HepG2 (cell line): ENCODE results near the gene CAMK1D. TPM values are rescaled to one million over a fixed set of nuclear protein-coding genes. Genes with fewer than 3 reads are reported as not detected.

Source experiments
- ATAC-seq: fragments of 200-7000 bp; cut with Tn5 transposase; 3 replicates; pipeline ENCODE4 v1.9.1; 2020; ENCODE audit warnings: mild to moderate bottlenecking, moderate library complexity
- BruUV-seq: library from RNA; stranded (reverse); fragments of 400-500 nt; replicated peaks from 2 replicates; lab custom pipeline; 2021; lab: Mats Ljungman, UMichigan
- CTCF ChIA-PET: fragments of 300-600 bp; formaldehyde crosslinking; extraction: SDS; loops from one replicate; lab custom pipeline; 2021; ENCODE audit warnings: low total read pairs, inconsistent platforms, low intra/inter-chr PET ratio; lab: Yijun Ruan, JAX
- POLR2A ChIA-PET: fragments of 350-600 bp; sonication (Branson Sonifier 250); formaldehyde crosslinking; loops from one replicate; lab custom pipeline; 2020; ENCODE audit warnings: antibody characterized with exemption, inconsistent platforms; lab: Yijun Ruan, JAX
- DNase-seq: peaks from one replicate; pipeline ENCODE4 v3.0.0-alpha.2; 2015; ENCODE audit warnings: low spot score
- FAIRE-seq: peaks from 3 replicates; lab custom pipeline; 2011; peaks lifted over from hg19 to GRCh38; lab: Jason Lieb, UNC
- H2AFZ ChIP-seq: one replicate; pipeline ENCODE4 v1.6.1; 2011; ENCODE audit warnings: low read length, inconsistent platforms
- H3K27ac ChIP-seq: fragments of 300-600 bp; 3 replicates; pipeline ENCODE4 v1.8.0; 2011; ENCODE audit warnings: mixed run types, mild to moderate bottlenecking, mixed read lengths, low read length, inconsistent platforms; ENCODE audit not compliant: insufficient read depth; ENCODE audit errors: extremely low read length
- H3K27me3 ChIP-seq, 2 experiments: fragments of 200-600 bp in 1 of 2; 2 replicates in 1 of 2; 3 replicates in 1 of 2; pipeline versions ENCODE4 v1.6.0 to v1.8.0; 2011; ENCODE audit warnings: low read length in 2 of 2, mild to moderate bottlenecking in 2 of 2, moderate library complexity in 2 of 2, inconsistent platforms in 1 of 2; ENCODE audit not compliant: insufficient read depth in 2 of 2, control insufficient read depth in 1 of 2
- H3K36me3 ChIP-seq, 2 experiments: fragments of 200-600 bp in 1 of 2; replicated peaks in 1 of 2; 2 replicates in 1 of 2; 3 replicates in 1 of 2; pipeline versions ENCODE4 v1.5.1 to v1.8.0; 2011; ENCODE audit warnings: low read length in 2 of 2, inconsistent platforms in 1 of 2; ENCODE audit not compliant: insufficient read depth in 2 of 2, control insufficient read depth in 1 of 2
- H3K4me1 ChIP-seq: 2 replicates; pipeline ENCODE4 v1.5.1; 2012; ENCODE audit warnings: low read length, inconsistent platforms; ENCODE audit not compliant: insufficient read depth
- H3K4me2 ChIP-seq: 2 replicates; pipeline ENCODE4 v1.6.0; 2011; ENCODE audit warnings: low read depth, low read length, inconsistent platforms
- H3K4me3 ChIP-seq, 3 experiments: fragments of 200-600 bp in 1 of 3; sonication (generic), shearing (Covaris generic) in 1 of 3; replicated peaks in 1 of 3; 2 replicates each; pipeline ENCODE4 v1.5.1; 2011 to 2016; ENCODE audit warnings: low read length in 3 of 3, inconsistent platforms in 2 of 3, low read depth in 2 of 3, mild to moderate bottlenecking in 2 of 3, control low read depth in 1 of 3, mixed read lengths in 1 of 3; ENCODE audit not compliant: insufficient read depth in 1 of 3
- H3K79me2 ChIP-seq: one replicate; pipeline ENCODE4 v1.6.1; 2011; ENCODE audit warnings: low read length, inconsistent platforms; ENCODE audit not compliant: insufficient read depth
- H3K9ac ChIP-seq: 2 replicates; pipeline ENCODE4 v1.6.0; 2011; ENCODE audit warnings: mild to moderate bottlenecking, low read depth, low read length, inconsistent platforms; ENCODE audit not compliant: insufficient read depth
- H3K9me3 ChIP-seq: 2 replicates; pipeline ENCODE4 v1.5.1; 2012; ENCODE audit warnings: mild to moderate bottlenecking, low read length
- H4K20me1 ChIP-seq: 2 replicates; pipeline ENCODE4 v1.6.0; 2011; ENCODE audit warnings: inconsistent platforms, mild to moderate bottlenecking, low read length, moderate library complexity; ENCODE audit not compliant: insufficient read depth
- CAMTA2 ChIP-seq: sonication (generic); formaldehyde crosslinking; IDR thresholded peaks from 2 replicates; pipeline ENCODE4 v1.4.0; 2020; ENCODE audit warnings: mild to moderate bottlenecking, missing genetic modification reagents, borderline replicate concordance
- EEA1 ChIP-seq: sonication (generic); formaldehyde crosslinking; IDR thresholded peaks from 2 replicates; pipeline ENCODE4 v1.5.1; 2020; ENCODE audit warnings: mild to moderate bottlenecking, missing genetic modification reagents, borderline replicate concordance
- JARID2 ChIP-seq: sonication (generic); formaldehyde crosslinking; IDR thresholded peaks from 2 replicates; pipeline ENCODE4 v1.8.1; 2023; ENCODE audit warnings: missing genetic modification reagents, inconsistent platforms; ENCODE audit not compliant: insufficient replicate concordance
- MAF1 ChIP-seq: sonication (generic); formaldehyde crosslinking; IDR thresholded peaks from 2 replicates; pipeline ENCODE4 v1.5.0; 2020; ENCODE audit warnings: missing genetic modification reagents, borderline replicate concordance
- MAZ ChIP-seq, 2 experiments: sonication (generic) in 1 of 2; formaldehyde crosslinking in 1 of 2; IDR thresholded peaks; 2 replicates each; pipeline versions ENCODE4 v1.5.0 to v1.6.1; 2012 to 2020; ENCODE audit warnings: low read depth in 2 of 2, mild to moderate bottlenecking in 2 of 2, borderline replicate concordance in 1 of 2, improper control_type of control experiment in 1 of 2, low read length in 1 of 2, missing genetic modification reagents in 1 of 2, moderate library complexity in 1 of 2
- NR2F1 ChIP-seq, 2 experiments: fragments of 450-650 bp in 1 of 2; formaldehyde crosslinking in 1 of 2; IDR thresholded peaks; 2 replicates each; pipeline versions ENCODE4 v1.5.0 to v1.6.1; 2016 to 2020; ENCODE audit warnings: mild to moderate bottlenecking in 1 of 2, missing compliant biosample characterization in 1 of 2, missing genetic modification reagents in 1 of 2, moderate library complexity in 1 of 2
- TAF15 ChIP-seq: fragments of 200-400 bp; formaldehyde crosslinking; IDR thresholded peaks from one replicate; pipeline ENCODE4 v1.6.1; 2018; ENCODE audit warnings: mild to moderate bottlenecking, low read depth, low read length; ENCODE audit not compliant: poor library complexity, severe bottlenecking
- XRCC5 ChIP-seq: fragments of 200-400 bp; formaldehyde crosslinking; optimal IDR thresholded peaks from 2 replicates; pipeline ENCODE3; 2017; ENCODE audit warnings: mild to moderate bottlenecking, low read length
- ZNF343 ChIP-seq: sonication (generic); formaldehyde crosslinking; IDR thresholded peaks from 2 replicates; pipeline ENCODE4 v1.4.0; 2020; ENCODE audit warnings: mild to moderate bottlenecking, missing genetic modification reagents
- ZNF354B ChIP-seq: sonication (generic); formaldehyde crosslinking; IDR thresholded peaks from 2 replicates; pipeline ENCODE4 v1.8.0; 2022; ENCODE audit warnings: mild to moderate bottlenecking, missing genetic modification reagents
- ZNF496 ChIP-seq: sonication (generic); formaldehyde crosslinking; IDR thresholded peaks from 2 replicates; pipeline ENCODE4 v1.8.1; 2023; ENCODE audit warnings: mild to moderate bottlenecking, moderate library complexity, missing genetic modification reagents; ENCODE audit not compliant: insufficient replicate concordance
- ZNF501 ChIP-seq: sonication (generic); formaldehyde crosslinking; IDR thresholded peaks from 2 replicates; pipeline ENCODE4 v1.5.1; 2020; ENCODE audit warnings: mild to moderate bottlenecking, moderate library complexity, missing genetic modification reagents
- ZNF616 ChIP-seq: sonication (generic); formaldehyde crosslinking; IDR thresholded peaks from 2 replicates; pipeline ENCODE4 v1.5.0; 2020; ENCODE audit warnings: low read depth, mild to moderate bottlenecking, missing genetic modification reagents
- ZSCAN30 ChIP-seq: sonication (generic); formaldehyde crosslinking; IDR thresholded peaks from 2 replicates; pipeline ENCODE4 v1.5.0; 2020; ENCODE audit warnings: mild to moderate bottlenecking, missing genetic modification reagents
- WGBS: methylation state at CpG from one replicate; pipeline ENCODE4 v1.1.6; 2017; ENCODE audit warnings: low lambda C conversion rate; 5-methylcytosine and 5-hydroxymethylcytosine counted together
- in situ Hi-C: cut with HindIII; loops from 2 replicates; pipeline ENCODE4 v1.10.0; 2017; ENCODE audit warnings: low pct_unique_long_range_greater_than_20kb; ENCODE audit not compliant: extremely low pct_ligation_motif_present
- intact Hi-C: fragments of 100-400 bp; cut with micrococcal nuclease; formaldehyde crosslinking; loops from one replicate; pipeline ENCODE4 v1.10.0; 2022; ENCODE audit not compliant: unreplicated experiment
- polyA plus RNA-seq, 8 experiments: library from polyadenylated mRNA; depleted of rRNA in 3 of 8; stranded (reverse) in 7 of 8; unstranded in 1 of 8; fragments of >200 nt; fragmentation: Illumina TruSeq in 4 of 8; extraction: Trizol in 4 of 8; gene quantifications; 2 replicates each; pipeline versions ENCODE4 v1.2.1 to v1.2.3, GENCODE V29; 2011 to 2016; ENCODE audit warnings: low read depth in 4 of 8, missing spikeins in 1 of 8, mixed read lengths in 1 of 8; ENCODE audit not compliant: insufficient read depth in 1 of 8
- total RNA-seq, 5 experiments: library from RNA; depleted of rRNA; stranded (reverse); fragments of >200 nt; fragmentation: Illumina TruSeq; extraction: Trizol; gene quantifications; 2 replicates each; pipeline ENCODE4 v1.2.3, GENCODE V29; 2016; ENCODE audit warnings: low read depth in 1 of 5
- TF ChIP-seq, protein P1 (sequence below): sonication (generic); formaldehyde crosslinking; IDR thresholded peaks from 2 replicates; pipeline ENCODE4 v1.5.0; 2020; ENCODE audit warnings: missing genetic modification reagents, mild to moderate bottlenecking, borderline replicate concordance
- TF ChIP-seq, protein P2 (sequence below): IDR thresholded peaks from 2 replicates; pipeline ENCODE4 v1.6.1; 2016; ENCODE audit warnings: control low read depth
- TF ChIP-seq, protein P3 (sequence below): sonication (generic); formaldehyde crosslinking; IDR thresholded peaks from 2 replicates; pipeline ENCODE4 v1.8.0; 2022; ENCODE audit warnings: mild to moderate bottlenecking, missing genetic modification reagents, moderate library complexity

CAMK1D gene
- total and polyA plus RNA-seq, 2 of the 13 experiments (the other 11 are each of a cell fraction or from before 2014, with no cell fraction given) = under 0.01 TPM; not detected in 1

DNA sequence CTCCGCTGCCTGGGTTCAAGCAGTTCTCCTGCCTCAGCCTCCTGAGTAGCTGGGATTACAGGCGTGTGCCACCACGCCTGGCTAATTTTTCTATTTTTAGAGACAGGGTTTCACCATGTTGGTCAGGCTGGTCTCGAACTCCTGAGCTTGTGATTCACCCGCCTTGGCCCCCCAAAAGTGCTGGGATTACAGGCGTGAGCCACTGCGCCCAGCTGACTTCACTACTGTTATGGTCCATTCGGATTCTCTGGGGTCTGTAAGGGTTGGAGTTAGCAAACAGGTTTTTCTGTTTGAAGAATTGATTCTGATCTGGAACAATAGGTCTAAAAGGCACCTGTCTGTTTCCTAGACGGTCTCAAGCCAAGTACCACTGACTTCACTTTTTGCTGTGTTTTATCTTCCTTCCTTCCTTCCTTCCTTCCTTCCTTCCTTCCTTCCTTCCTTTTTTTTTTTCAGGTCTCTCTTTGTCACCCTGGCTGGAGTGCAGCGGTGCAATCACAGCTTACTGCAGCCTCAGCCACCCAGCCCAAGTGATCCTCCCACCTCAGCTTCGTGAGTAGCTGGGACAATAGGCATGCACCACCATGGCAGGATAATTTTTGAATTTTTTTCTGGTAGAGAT is 192.2 kb downstream of the CAMK1D start:
- Histone ChIP-seq H4K20me1 (no peaks in the 10 kb centered on the region), H3K4me2 (no peak overlapping the region), H3K4me3 (no peak overlapping the region), H3K4me1 (no peaks in the 10 kb centered on the region), H3K9me3 (no peaks in the 10 kb centered on the region), H3K9ac (no peak overlapping the region), H2AFZ (no peak overlapping the region), H3K27me3 (no peaks in the 10 kb centered on the region; a peak in 1 of 5 replicates), H3K27ac (no peak overlapping the region), H3K79me2 (no peaks in the 10 kb centered on the region), H3K36me3 (no peaks in the 10 kb centered on the region)
- FAIRE-seq = no peak
- ChIA-PET POLR2A (no interaction called here), CTCF (no interaction called here)
- BruUV-seq = no TSS peak
- intact Hi-C loops (no loop called here), in situ Hi-C loops (no loop called here)
- TF ChIP-seq EEA1 (CRISPR knock-in tag) = no peak
- no peak for TF ChIP-seq ZNF501
- TF ChIP-seq JARID2 (CRISPR knock-in tag) = no peak
- TF ChIP-seq, protein P1, sequence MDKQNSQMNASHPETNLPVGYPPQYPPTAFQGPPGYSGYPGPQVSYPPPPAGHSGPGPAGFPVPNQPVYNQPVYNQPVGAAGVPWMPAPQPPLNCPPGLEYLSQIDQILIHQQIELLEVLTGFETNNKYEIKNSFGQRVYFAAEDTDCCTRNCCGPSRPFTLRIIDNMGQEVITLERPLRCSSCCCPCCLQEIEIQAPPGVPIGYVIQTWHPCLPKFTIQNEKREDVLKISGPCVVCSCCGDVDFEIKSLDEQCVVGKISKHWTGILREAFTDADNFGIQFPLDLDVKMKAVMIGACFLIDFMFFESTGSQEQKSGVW (CRISPR knock-in tag) = no peak
- TF ChIP-seq, protein P2, sequence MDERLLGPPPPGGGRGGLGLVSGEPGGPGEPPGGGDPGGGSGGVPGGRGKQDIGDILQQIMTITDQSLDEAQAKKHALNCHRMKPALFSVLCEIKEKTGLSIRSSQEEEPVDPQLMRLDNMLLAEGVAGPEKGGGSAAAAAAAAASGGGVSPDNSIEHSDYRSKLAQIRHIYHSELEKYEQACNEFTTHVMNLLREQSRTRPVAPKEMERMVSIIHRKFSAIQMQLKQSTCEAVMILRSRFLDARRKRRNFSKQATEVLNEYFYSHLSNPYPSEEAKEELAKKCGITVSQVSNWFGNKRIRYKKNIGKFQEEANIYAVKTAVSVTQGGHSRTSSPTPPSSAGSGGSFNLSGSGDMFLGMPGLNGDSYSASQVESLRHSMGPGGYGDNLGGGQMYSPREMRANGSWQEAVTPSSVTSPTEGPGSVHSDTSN (CRISPR knock-in tag) = no peak
- no peak for TF ChIP-seq MAZ (IDR thresholded peaks at IDR 0.05; ENCODE audit: borderline replicate concordance, low read depth, low read length)
- no peak for TF ChIP-seq MAZ (CRISPR knock-in tag; IDR thresholded peaks at IDR 0.05; ENCODE audit: low read depth)
- no peak for TF ChIP-seq XRCC5
- no peak for TF ChIP-seq CAMTA2
- no peak for TF ChIP-seq ZNF343 (CRISPR knock-in tag)
- TF ChIP-seq TAF15 = no peak
- TF ChIP-seq, protein P3, sequence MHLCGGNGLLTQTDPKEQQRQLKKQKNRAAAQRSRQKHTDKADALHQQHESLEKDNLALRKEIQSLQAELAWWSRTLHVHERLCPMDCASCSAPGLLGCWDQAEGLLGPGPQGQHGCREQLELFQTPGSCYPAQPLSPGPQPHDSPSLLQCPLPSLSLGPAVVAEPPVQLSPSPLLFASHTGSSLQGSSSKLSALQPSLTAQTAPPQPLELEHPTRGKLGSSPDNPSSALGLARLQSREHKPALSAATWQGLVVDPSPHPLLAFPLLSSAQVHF (CRISPR knock-in tag) = no peak
- no peak for TF ChIP-seq MAF1 (CRISPR knock-in tag)
- no peak for TF ChIP-seq ZNF496 (CRISPR knock-in tag)
- TF ChIP-seq ZSCAN30 (CRISPR knock-in tag) = no peak
- no peak for TF ChIP-seq NR2F1 (CRISPR knock-in tag; IDR thresholded peaks at IDR 0.05)
- TF ChIP-seq ZNF616 (CRISPR knock-in tag) = no peak
- TF ChIP-seq ZNF354B (CRISPR knock-in tag) = no peak
- DNase-seq = no peak
- no peak for ATAC-seq
- WGBS = 46% methylated on average over 9 of the region's 11 CpGs
